HepG2 (cell line): ENCODE results near the gene PJA2. TPM values are rescaled to one million over a fixed set of nuclear protein-coding genes. Genes with fewer than 3 reads are reported as not detected.
A peak's percentile ranks its signal among the peaks of the same experiment; 100 is the strongest.

ENCODE experiments used
- AFF4 ChIP-seq: sonication (generic); formaldehyde crosslinking; IDR thresholded peaks from 2 replicates; pipeline ENCODE4 v1.4.0; 2020; ENCODE audit warnings: missing genetic modification reagents
- CEBPB ChIP-seq: IDR thresholded peaks from 2 replicates; pipeline ENCODE4 v1.6.1; 2011; ENCODE audit warnings: low read depth, low read length, improper control_type of control experiment, borderline replicate concordance
- ETV6 ChIP-seq: sonication (generic); formaldehyde crosslinking; conservative IDR thresholded peaks from 2 replicates; pipeline ENCODE4 v1.4.0; 2020; ENCODE audit warnings: missing genetic modification reagents
- HIVEP1 ChIP-seq: sonication (generic); formaldehyde crosslinking; IDR thresholded peaks from 2 replicates; pipeline ENCODE4 v1.4.0; 2020; ENCODE audit warnings: mild to moderate bottlenecking, missing genetic modification reagents
- HNF1A ChIP-seq, 2 experiments: sonication (generic) in 1 of 2; formaldehyde crosslinking in 1 of 2; IDR thresholded peaks; 2 replicates each; pipeline versions ENCODE4 v1.4.0 to v1.6.1; 2016 to 2020; ENCODE audit warnings: borderline replicate concordance in 1 of 2, low read depth in 1 of 2, mild to moderate bottlenecking in 1 of 2, missing genetic modification reagents in 1 of 2
- KAT7 ChIP-seq: IDR thresholded peaks from 2 replicates; pipeline ENCODE4 v1.6.1; 2018; ENCODE audit warnings: borderline replicate concordance, missing compliant biosample characterization
- MEIS2 ChIP-seq: sonication (generic); formaldehyde crosslinking; IDR thresholded peaks from 2 replicates; pipeline ENCODE4 v1.9.0; 2021; ENCODE audit warnings: mild to moderate bottlenecking, missing genetic modification reagents
- NAIF1 ChIP-seq: sonication (generic); formaldehyde crosslinking; IDR thresholded peaks from 2 replicates; pipeline ENCODE4 v1.5.0; 2020; ENCODE audit warnings: mild to moderate bottlenecking, missing genetic modification reagents, borderline replicate concordance
- PATZ1 ChIP-seq: sonication (generic); formaldehyde crosslinking; IDR thresholded peaks from 2 replicates; pipeline ENCODE4 v1.4.0; 2020; ENCODE audit warnings: missing genetic modification reagents
- SAP130 ChIP-seq: IDR thresholded peaks from 2 replicates; pipeline ENCODE4 v1.6.1; 2016; ENCODE audit warnings: low read depth
- SIN3A ChIP-seq: IDR thresholded peaks from 2 replicates; pipeline ENCODE4 v1.6.1; 2011; ENCODE audit warnings: low read depth, mild to moderate bottlenecking, control low read depth, low read length, borderline replicate concordance
- TMF1 ChIP-seq: sonication (generic); formaldehyde crosslinking; IDR thresholded peaks from 2 replicates; pipeline ENCODE4 v1.8.1; 2022; ENCODE audit warnings: low read depth, missing genetic modification reagents
- ZGPAT ChIP-seq: IDR thresholded peaks from 2 replicates; pipeline ENCODE4 v1.6.1; 2016; ENCODE audit warnings: mild to moderate bottlenecking
- ZMYM2 ChIP-seq: sonication (generic); formaldehyde crosslinking; IDR thresholded peaks from 2 replicates; pipeline ENCODE4 v1.8.0; 2022; ENCODE audit warnings: mild to moderate bottlenecking, missing genetic modification reagents
- ZNF343 ChIP-seq: sonication (generic); formaldehyde crosslinking; IDR thresholded peaks from 2 replicates; pipeline ENCODE4 v1.4.0; 2020; ENCODE audit warnings: mild to moderate bottlenecking, missing genetic modification reagents
- ZNF564 ChIP-seq: sonication (generic); formaldehyde crosslinking; IDR thresholded peaks from 2 replicates; pipeline ENCODE4 v1.8.1; 2023; ENCODE audit warnings: mild to moderate bottlenecking, missing genetic modification reagents
- polyA plus RNA-seq, 8 experiments: library from polyadenylated mRNA; depleted of rRNA in 3 of 8; stranded (reverse) in 7 of 8; unstranded in 1 of 8; fragments of >200 nt; fragmentation: Illumina TruSeq in 4 of 8; extraction: Trizol in 4 of 8; gene quantifications; 2 replicates each; pipeline versions ENCODE4 v1.2.1 to v1.2.3, GENCODE V29; 2011 to 2016; ENCODE audit warnings: low read depth in 4 of 8, missing spikeins in 1 of 8, mixed read lengths in 1 of 8; ENCODE audit not compliant: insufficient read depth in 1 of 8
- total RNA-seq, 5 experiments: library from RNA; depleted of rRNA; stranded (reverse); fragments of >200 nt; fragmentation: Illumina TruSeq; extraction: Trizol; gene quantifications; 2 replicates each; pipeline ENCODE4 v1.2.3, GENCODE V29; 2016; ENCODE audit warnings: low read depth in 1 of 5

The PJA2 gene
- total and polyA plus RNA-seq, 2 of the 13 experiments (the other 11 are each of a cell fraction or from before 2014, with no cell fraction given) = 39.4 to 41.4 TPM

GRCh38 chr5:109408991-109409843, 557 bp downstream of the PJA2 start (continued):
- no peak for TF ChIP-seq HNF1A (IDR thresholded peaks at IDR 0.05; ENCODE audit: low read depth)
- no peak for TF ChIP-seq HNF1A (CRISPR knock-in tag; IDR thresholded peaks at IDR 0.05; ENCODE audit: borderline replicate concordance)
- peak; percentile 45; the same call in 1 of the 2 replicates for TF ChIP-seq ZMYM2
- TF ChIP-seq PATZ1 = peak; percentile 72; the same call in 1 of the 2 replicates
- 0 out of 2 replicates have a peak, but pooled peaks have one; percentile 19 for TF ChIP-seq HIVEP1 (CRISPR knock-in tag)
- TF ChIP-seq ETV6 (CRISPR knock-in tag) = 0 out of 2 replicates have a peak, but pooled peaks have one; percentile 32
- peak; percentile 94 for TF ChIP-seq NAIF1 (CRISPR knock-in tag)
- TF ChIP-seq KAT7 (CRISPR knock-in tag) = 0 out of 2 replicates have a peak, but pooled peaks have one; percentile 36
- TF ChIP-seq ZGPAT = no peak
- TF ChIP-seq MEIS2 (CRISPR knock-in tag) = 0 out of 2 replicates have a peak, but pooled peaks have one; percentile 57
- peak; percentile 73 for TF ChIP-seq SAP130 (CRISPR knock-in tag)
- TF ChIP-seq AFF4 (CRISPR knock-in tag) = 0 out of 2 replicates have a peak, but pooled peaks have one; percentile 26
- TF ChIP-seq TMF1 (CRISPR knock-in tag) = no peak
- 0 out of 2 replicates have a peak, but pooled peaks have one; percentile 38 for TF ChIP-seq ZNF564 (CRISPR knock-in tag)
- TF ChIP-seq SIN3A = peak; percentile 17; the same call in 1 of the 2 replicates
- 0 out of 2 replicates have a peak, but pooled peaks have one; percentile 33 for TF ChIP-seq ZNF343 (CRISPR knock-in tag)
- no peak for TF ChIP-seq CEBPB
